ENCODE data around the gene PROC. TPM values are rescaled to one million over a fixed set of nuclear protein-coding genes. Genes with fewer than 3 reads are reported as not detected.
"Not testable (repeated sequence)": the region's sequence is repeated elsewhere in the genome, so short reads cannot be mapped to it uniquely, and the experiment has no call there.

Gene PROC
- total RNA-seq, 4 donors from 2014 or later: not detected

DNA sequence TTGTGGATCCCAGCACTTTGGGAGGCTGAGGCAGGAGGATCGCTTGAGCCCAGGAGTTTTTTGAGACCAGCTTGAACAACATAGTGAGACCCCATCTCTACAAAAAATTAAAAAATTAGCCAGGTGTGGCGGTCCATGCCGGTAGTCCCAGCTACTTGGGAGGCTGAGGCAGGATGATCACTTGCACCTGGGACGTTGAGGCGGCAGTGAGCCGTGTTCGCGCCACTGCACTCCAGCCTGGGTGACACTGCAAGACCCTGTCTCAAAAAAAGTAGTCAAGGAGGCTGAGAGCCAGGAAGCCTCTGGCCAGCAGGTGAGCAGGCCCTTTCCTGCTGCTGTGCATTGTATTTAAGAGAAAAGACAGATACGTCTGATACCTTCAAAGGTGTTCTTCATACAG is 11.1 kb upstream of the PROC start:
- no peak for DNase-seq (ENCODE audit: low spot score in 2 of 2)
- H3K27ac ChIP-seq: peak overlapping the region in 2 of 4 donors; percentile 34 to 92
- TF ChIP-seq EP300 (IDR thresholded peaks at IDR 0.05): no peak
- TF ChIP-seq CTCF (IDR thresholded peaks at IDR 0.05): no peak
- no peak for TF ChIP-seq POLR2A (IDR thresholded peaks at IDR 0.05)
- no peaks in the 10 kb centered on the region for H3K36me3 ChIP-seq
- peaks cover 3 to 35% (median 22%) of the 10 kb centered on the region in 4 donors for H3K4me1 ChIP-seq
- no peaks in the 10 kb centered on the region for H3K27me3 ChIP-seq
- 92% methylated on average over 9 of the region's 9 CpGs for WGBS, 2 donors
- H3K4me3 ChIP-seq: no peak overlapping the region
- no peaks in the 10 kb centered on the region for H3K9me3 ChIP-seq

DNA sequence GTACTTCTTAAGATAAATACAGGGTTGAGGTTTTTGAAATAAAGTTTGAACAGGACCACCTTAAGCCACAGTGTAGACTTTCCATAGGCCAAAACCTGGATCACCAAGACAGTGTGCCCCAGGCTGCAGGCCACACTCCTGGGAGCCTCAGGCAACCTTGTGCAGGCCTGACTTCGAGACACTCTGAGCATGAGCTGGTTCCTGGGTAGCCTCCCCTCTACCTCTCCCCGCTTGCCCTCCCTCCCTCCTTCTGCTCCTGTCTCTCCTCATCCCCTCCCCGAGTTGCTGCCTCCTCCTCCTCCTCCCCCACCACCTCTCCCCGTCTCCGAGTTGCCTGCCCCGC is 10.6 kb upstream of the PROC start:
- no peak for TF ChIP-seq EP300 (IDR thresholded peaks at IDR 0.05)
- TF ChIP-seq POLR2A (IDR thresholded peaks at IDR 0.05): no peak
- TF ChIP-seq CTCF (IDR thresholded peaks at IDR 0.05): no peak
- no peaks in the 10 kb centered on the region for H3K27me3 ChIP-seq
- no peaks in the 10 kb centered on the region for H3K9me3 ChIP-seq
- H3K4me1 ChIP-seq: peaks cover 3 to 35% (median 23%) of the 10 kb centered on the region in 4 donors
- peak overlapping the region in 3 of 4 donors; percentile 29 to 62 (median 48) for H3K4me3 ChIP-seq
- DNase-seq (ENCODE audit: low spot score in 2 of 2): no peak
- 5 to 11% methylated on average over 5 to 6 of the region's 6 CpGs for WGBS, 2 donors
- H3K27ac ChIP-seq: peak overlapping the region; percentile 80 to 96 (median 90)
- H3K36me3 ChIP-seq: no peaks in the 10 kb centered on the region

GRCh38 chr2:127408004-127408806 is 10.0 kb upstream of the PROC start:
- H3K9me3 ChIP-seq: peaks cover 0 to 3% (median 0%) of the 10 kb centered on the region in 4 donors
- 18 to 23% methylated on average over 18 to 27 of the region's 75 CpGs for WGBS, 2 donors
- H3K36me3 ChIP-seq: no peaks in the 10 kb centered on the region
- H3K4me3 ChIP-seq: peak overlapping the region in 3 of 4 donors; percentile 29 to 62 (median 48)
- TF ChIP-seq EP300 (IDR thresholded peaks at IDR 0.05): peak in 1 of 2 donors; percentile 81
- peak in 1 of 2 donors; percentile 71 for TF ChIP-seq POLR2A (IDR thresholded peaks at IDR 0.05)
- peak in 2 of 5 experiments; percentile 24 to 40 for TF ChIP-seq CTCF (IDR thresholded peaks at IDR 0.05)
- peak overlapping the region; percentile 80 to 96 (median 90) for H3K27ac ChIP-seq
- peaks cover 3 to 35% (median 23%) of the 10 kb centered on the region in 4 donors for H3K4me1 ChIP-seq
- H3K27me3 ChIP-seq: no peaks in the 10 kb centered on the region
- DNase-seq (ENCODE audit: low spot score in 2 of 2): peak; percentile 79 to 81

GRCh38 chr2:127408807-127409099 is 9.5 kb upstream of the PROC start:
- Histone ChIP-seq H3K4me1 (peaks cover 3 to 35% (median 23%) of the 10 kb centered on the region in 4 donors), H3K27ac (peak overlapping the region; percentile 80 to 96 (median 90)), H3K36me3 (no peaks in the 10 kb centered on the region), H3K27me3 (no peaks in the 10 kb centered on the region), H3K9me3 (peaks cover 0 to 3% (median 0%) of the 10 kb centered on the region in 4 donors), H3K4me3 (peak overlapping the region in 2 of 4 donors; percentile 48 to 62)
- WGBS, 2 donors: 83 to 85% methylated on average over 10 of the region's 10 CpGs
- DNase-seq (ENCODE audit: low spot score in 2 of 2): no peak
- no peak for TF ChIP-seq EP300 (IDR thresholded peaks at IDR 0.05)
- TF ChIP-seq CTCF (IDR thresholded peaks at IDR 0.05): no peak
- TF ChIP-seq POLR2A (IDR thresholded peaks at IDR 0.05): no peak

- H3K27me3 ChIP-seq; H3K4me3 ChIP-seq; H3K9me3 ChIP-seq; H3K36me3 ChIP-seq; DNase-seq (ENCODE audit: low spot score in 2 of 2): not testable (repeated sequence)
- peak overlapping the region in 1 of 4 donors; percentile 73 for H3K27ac ChIP-seq
- H3K4me1 ChIP-seq: peaks cover 3 to 35% (median 23%) of the 10 kb centered on the region in 4 donors
- 95 to 97% methylated on average over 8 of the region's 8 CpGs for WGBS, 2 donors
Observed at GRCh38 chr2:127409716-127410115, 8.5 kb upstream of the PROC start.

Data from tibial nerve (tissue), 4 donors.